K562 (cell line): ENCODE results near the gene TXNIP. TPM values are rescaled to one million over a fixed set of nuclear protein-coding genes. Genes with fewer than 3 reads are reported as not detected.

Experiments
- CCAR2 ChIP-seq: fragments of 200-400 bp; formaldehyde crosslinking; IDR thresholded peaks from 2 replicates; pipeline ENCODE4 v1.6.1; 2017; ENCODE audit warnings: mild to moderate bottlenecking, low read depth, low read length
- CEBPB ChIP-seq: fragments of 450-650 bp; IDR thresholded peaks from 2 replicates; pipeline ENCODE4 v1.6.1; 2016; ENCODE audit warnings: missing genetic modification characterization, missing compliant biosample characterization
- MECOM ChIP-seq: fragments of 250-450 bp; sonication (Bioruptor Pico); IDR thresholded peaks from 2 replicates; pipeline ENCODE4 v1.8.0; 2022; ENCODE audit warnings: inconsistent platforms
- POLR3G ChIP-seq: IDR thresholded peaks from 2 replicates; pipeline ENCODE4 v1.6.1; 2011; ENCODE audit not compliant: insufficient read length, insufficient replicate concordance; ENCODE audit errors: extremely low read depth
- YY1 ChIP-seq, 3 experiments: IDR thresholded peaks; 2 replicates each; pipeline ENCODE4 v1.6.1; 2011; ENCODE audit warnings: low read length in 2 of 3, mild to moderate bottlenecking in 2 of 3, moderate library complexity in 2 of 3, borderline replicate concordance in 1 of 3, control low read depth in 1 of 3, low read depth in 1 of 3; ENCODE audit not compliant: insufficient read depth in 3 of 3, insufficient replicate concordance in 2 of 3, control insufficient read depth in 1 of 3, insufficient read length in 1 of 3; ENCODE audit errors: extremely low read depth in 1 of 3
- ZC3H8 ChIP-seq: fragments of 450-650 bp; IDR thresholded peaks from 2 replicates; pipeline ENCODE4 v1.6.1; 2017
- ZNF780A ChIP-seq: fragments of 250-450 bp; sonication (Bioruptor Pico); IDR thresholded peaks from 2 replicates; pipeline ENCODE4 v1.5.0; 2021; ENCODE audit warnings: mild to moderate bottlenecking
- ZNF830 ChIP-seq: fragments of 250-450 bp; sonication (Bioruptor Pico); IDR thresholded peaks from 2 replicates; pipeline ENCODE4 v1.5.0; 2021; ENCODE audit warnings: mild to moderate bottlenecking
- polyA plus RNA-seq, 8 experiments: library from polyadenylated mRNA; depleted of rRNA in 4 of 8; stranded (reverse) in 5 of 8; unstranded in 3 of 8; fragments of >200 nt; fragmentation: Nextera tagmentation in 2 of 8; fragmentation: Illumina TruSeq in 1 of 8; extraction: Ambion mirVana in 2 of 8; extraction: Trizol in 1 of 8; gene quantifications; 2 replicates each; pipeline versions ENCODE4 v1.2.1 to v1.2.3, GENCODE V29; 2011 to 2014; ENCODE audit warnings: inconsistent platforms in 1 of 8, missing spikeins in 1 of 8
- total RNA-seq, 7 experiments: library from RNA; depleted of rRNA in 6 of 7; stranded (reverse); fragments of >200 nt in 6 of 7; fragmentation: Illumina TruSeq in 2 of 7; extraction: Trizol in 2 of 7; gene quantifications; 2 replicates each; pipeline versions ENCODE4 v1.2.1 to v1.2.3, GENCODE V29; 2011 to 2021; ENCODE audit warnings: low replicate concordance in 1 of 7
- TF ChIP-seq, protein P1 (sequence below), 2 experiments: fragments of 450-650 bp; IDR thresholded peaks; 2 replicates each; pipeline ENCODE4 v1.6.1; 2016; ENCODE audit warnings: mild to moderate bottlenecking in 2 of 2, borderline replicate concordance in 1 of 2, low read depth in 1 of 2, moderate library complexity in 1 of 2
- TF ChIP-seq, protein P2 (sequence below): fragments of 450-650 bp; formaldehyde crosslinking; IDR thresholded peaks from 2 replicates; pipeline ENCODE4 v1.4.0; 2020; ENCODE audit warnings: mild to moderate bottlenecking, mixed read lengths
- TF ChIP-seq, protein P3 (sequence below), 2 experiments: IDR thresholded peaks in 1 of 2; conservative IDR thresholded peaks in 1 of 2; 2 replicates each; pipeline ENCODE4 v1.6.1; 2016; ENCODE audit warnings: low read depth in 2 of 2, mild to moderate bottlenecking in 1 of 2, missing compliant biosample characterization in 1 of 2, missing genetic modification characterization in 1 of 2, moderate library complexity in 1 of 2
- TF ChIP-seq, protein P4 (sequence below): IDR thresholded peaks from 3 replicates; pipeline ENCODE4 v1.6.1; 2011; ENCODE audit warnings: borderline replicate concordance, mild to moderate bottlenecking; ENCODE audit not compliant: insufficient read length, insufficient read depth

TXNIP gene
- total and polyA plus RNA-seq, 9 of the 15 experiments (the other 6 are each of a cell fraction or from before 2014, with no cell fraction given) = 120 to 499 (median 257) TPM

DNA sequence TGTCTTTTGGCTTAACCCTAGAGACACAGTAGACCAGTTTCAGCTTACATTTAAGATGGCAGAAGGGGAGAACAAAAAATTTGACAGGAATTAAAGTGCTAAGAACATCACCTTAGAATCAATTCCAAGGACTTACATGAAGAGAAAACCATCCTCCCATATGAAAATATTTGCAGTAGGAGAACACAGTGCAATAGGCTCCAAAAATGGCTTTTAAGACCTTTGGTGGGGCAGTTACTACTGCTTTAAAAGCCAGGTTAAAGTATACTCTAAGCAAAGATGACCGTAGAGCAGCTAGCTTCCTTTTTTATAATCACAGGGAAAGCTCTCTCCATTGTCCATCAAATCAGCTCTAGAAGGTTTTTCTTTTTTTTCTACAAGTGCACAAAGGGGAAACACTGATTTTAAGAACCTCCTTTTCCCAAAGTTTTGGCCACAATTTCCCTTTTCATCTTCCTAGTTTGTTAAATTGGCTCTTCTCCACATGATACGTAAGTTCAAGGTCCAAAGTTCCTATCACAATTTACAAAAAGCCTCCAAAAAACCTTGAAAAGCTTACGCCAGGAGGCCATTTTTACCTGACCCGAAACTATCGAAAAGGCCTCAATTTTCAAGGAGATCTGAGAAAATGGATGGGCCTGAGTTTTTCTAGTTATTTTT, 3.3 kb downstream of the TXNIP start (continued):
- TF ChIP-seq, protein P1, sequence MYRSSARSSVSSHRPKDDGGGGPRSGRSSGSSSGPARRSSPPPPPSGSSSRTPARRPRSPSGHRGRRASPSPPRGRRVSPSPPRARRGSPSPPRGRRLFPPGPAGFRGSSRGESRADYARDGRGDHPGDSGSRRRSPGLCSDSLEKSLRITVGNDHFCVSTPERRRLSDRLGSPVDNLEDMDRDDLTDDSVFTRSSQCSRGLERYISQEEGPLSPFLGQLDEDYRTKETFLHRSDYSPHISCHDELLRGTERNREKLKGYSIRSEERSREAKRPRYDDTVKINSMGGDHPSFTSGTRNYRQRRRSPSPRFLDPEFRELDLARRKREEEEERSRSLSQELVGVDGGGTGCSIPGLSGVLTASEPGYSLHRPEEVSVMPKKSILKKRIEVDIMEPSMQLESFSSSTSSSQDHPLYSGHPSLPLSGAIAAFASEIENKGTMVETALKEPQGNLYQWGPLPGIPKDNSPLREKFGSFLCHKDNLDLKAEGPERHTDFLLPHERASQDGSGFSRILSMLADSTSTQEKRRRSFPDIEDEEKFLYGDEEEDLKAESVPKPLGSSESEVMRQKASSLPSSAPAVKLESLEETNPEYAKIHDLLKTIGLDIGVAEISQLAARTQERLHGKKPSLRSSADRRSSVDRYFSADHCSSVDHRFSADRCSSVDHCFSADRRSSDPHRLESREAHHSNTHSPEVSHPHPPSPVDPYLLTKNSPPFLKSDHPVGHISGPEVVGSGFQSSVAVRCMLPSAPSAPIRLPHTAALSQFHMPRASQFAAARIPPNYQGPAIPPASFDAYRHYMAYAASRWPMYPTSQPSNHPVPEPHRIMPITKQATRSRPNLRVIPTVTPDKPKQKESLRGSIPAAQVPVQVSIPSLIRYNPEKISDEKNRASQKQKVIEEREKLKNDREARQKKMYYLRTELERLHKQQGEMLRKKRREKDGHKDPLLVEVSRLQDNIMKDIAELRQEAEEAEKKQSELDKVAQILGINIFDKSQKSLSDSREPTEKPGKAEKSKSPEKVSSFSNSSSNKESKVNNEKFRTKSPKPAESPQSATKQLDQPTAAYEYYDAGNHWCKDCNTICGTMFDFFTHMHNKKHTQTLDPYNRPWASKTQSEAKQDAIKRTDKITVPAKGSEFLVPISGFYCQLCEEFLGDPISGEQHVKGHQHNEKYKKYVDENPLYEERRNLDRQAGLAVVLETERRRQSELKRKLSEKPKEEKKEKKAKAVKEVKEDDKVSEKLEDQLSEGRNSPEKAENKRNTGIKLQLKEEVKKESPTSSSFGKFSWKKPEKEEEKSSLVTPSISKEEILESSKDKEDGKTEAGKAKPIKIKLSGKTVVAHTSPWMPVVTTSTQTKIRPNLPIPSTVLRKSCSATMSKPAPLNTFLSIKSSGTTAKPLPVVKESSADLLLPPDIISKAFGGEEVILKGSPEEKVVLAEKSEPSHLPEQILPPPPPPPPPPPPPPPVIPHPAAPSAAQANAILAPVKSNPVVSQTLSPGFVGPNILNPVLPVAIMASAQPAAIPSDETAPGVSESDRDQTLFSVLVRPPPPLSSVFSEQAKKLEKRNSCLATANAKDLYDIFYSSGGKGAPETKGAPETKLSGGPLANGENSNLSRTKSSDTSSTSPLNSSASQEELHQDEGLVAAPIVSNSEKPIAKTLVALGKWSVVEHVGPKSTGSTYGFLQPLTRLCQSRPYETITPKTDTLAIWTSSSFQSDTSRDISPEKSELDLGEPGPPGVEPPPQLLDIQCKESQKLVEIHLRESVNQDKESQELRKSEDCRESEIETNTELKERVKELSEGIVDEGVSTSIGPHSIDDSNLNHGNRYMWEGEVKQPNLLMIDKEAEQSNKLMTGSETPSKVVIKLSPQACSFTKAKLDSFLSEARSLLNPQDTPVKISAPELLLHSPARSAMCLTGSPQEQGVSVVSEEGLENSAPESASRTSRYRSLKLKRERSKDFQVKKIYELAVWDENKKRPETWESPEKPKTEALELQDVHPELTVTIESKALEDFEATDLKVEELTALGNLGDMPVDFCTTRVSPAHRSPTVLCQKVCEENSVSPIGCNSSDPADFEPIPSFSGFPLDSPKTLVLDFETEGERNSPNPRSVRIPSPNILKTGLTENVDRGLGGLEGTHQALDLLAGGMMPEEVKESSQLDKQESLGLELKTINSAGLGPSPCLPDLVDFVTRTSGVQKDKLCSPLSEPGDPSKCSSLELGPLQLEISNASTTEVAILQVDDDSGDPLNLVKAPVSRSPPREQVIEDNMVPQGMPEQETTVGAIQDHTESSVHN (IDR thresholded peaks at IDR 0.05; ENCODE audit: borderline replicate concordance in 1 of 2, low read depth in 1 of 2) = no peak
- TF ChIP-seq MECOM (CRISPR knock-in tag) (no peak), ZNF780A (CRISPR knock-in tag) (no peak), ZC3H8 (no peak), ZNF830 (CRISPR knock-in tag) (no peak), YY1 (IDR thresholded peaks at IDR 0.05; ENCODE audit: borderline replicate concordance in 1 of 3, control insufficient read depth in 1 of 3, extremely low read depth in 1 of 3, insufficient read depth in 3 of 3, insufficient read length in 1 of 3, insufficient replicate concordance in 2 of 3, low read depth in 1 of 3, low read length in 2 of 3) (no peak), CCAR2 (no peak), CEBPB (tag) (no peak), POLR3G (no peak)
- TF ChIP-seq, protein P2, sequence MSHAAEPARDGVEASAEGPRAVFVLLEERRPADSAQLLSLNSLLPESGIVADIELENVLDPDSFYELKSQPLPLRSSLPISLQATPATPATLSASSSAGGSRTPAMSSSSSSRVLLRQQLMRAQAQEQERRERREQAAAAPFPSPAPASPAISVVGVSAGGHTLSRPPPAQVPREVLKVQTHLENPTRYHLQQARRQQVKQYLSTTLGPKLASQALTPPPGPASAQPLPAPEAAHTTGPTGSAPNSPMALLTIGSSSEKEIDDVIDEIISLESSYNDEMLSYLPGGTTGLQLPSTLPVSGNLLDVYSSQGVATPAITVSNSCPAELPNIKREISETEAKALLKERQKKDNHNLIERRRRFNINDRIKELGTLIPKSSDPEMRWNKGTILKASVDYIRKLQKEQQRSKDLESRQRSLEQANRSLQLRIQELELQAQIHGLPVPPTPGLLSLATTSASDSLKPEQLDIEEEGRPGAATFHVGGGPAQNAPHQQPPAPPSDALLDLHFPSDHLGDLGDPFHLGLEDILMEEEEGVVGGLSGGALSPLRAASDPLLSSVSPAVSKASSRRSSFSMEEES (CRISPR knock-in tag) = no peak
- TF ChIP-seq, protein P3, sequence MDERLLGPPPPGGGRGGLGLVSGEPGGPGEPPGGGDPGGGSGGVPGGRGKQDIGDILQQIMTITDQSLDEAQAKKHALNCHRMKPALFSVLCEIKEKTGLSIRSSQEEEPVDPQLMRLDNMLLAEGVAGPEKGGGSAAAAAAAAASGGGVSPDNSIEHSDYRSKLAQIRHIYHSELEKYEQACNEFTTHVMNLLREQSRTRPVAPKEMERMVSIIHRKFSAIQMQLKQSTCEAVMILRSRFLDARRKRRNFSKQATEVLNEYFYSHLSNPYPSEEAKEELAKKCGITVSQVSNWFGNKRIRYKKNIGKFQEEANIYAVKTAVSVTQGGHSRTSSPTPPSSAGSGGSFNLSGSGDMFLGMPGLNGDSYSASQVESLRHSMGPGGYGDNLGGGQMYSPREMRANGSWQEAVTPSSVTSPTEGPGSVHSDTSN (CRISPR knock-in tag; IDR thresholded peaks at IDR 0.05; ENCODE audit: low read depth) = no peak
- TF ChIP-seq, protein P3 (tag; conservative IDR thresholded peaks at IDR 0.05; ENCODE audit: low read depth) = no peak
- TF ChIP-seq, protein P4, sequence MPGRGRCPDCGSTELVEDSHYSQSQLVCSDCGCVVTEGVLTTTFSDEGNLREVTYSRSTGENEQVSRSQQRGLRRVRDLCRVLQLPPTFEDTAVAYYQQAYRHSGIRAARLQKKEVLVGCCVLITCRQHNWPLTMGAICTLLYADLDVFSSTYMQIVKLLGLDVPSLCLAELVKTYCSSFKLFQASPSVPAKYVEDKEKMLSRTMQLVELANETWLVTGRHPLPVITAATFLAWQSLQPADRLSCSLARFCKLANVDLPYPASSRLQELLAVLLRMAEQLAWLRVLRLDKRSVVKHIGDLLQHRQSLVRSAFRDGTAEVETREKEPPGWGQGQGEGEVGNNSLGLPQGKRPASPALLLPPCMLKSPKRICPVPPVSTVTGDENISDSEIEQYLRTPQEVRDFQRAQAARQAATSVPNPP = no peak
